PC-3 (cell line): ENCODE measurements around the gene FAH. TPM values are rescaled to one million over a fixed set of nuclear protein-coding genes. Genes with fewer than 3 reads are reported as not detected.

Source experiments
- ATAC-seq: fragments of 200-7000 bp; cut with Tn5 transposase; 2 replicates; pipeline ENCODE4 v1.9.1; 2020; ENCODE audit warnings: mild to moderate bottlenecking, moderate library complexity
- BruUV-seq: library from RNA; stranded (reverse); fragments of 400-500 nt; replicated peaks from 2 replicates; lab custom pipeline; 2021; lab: Mats Ljungman, UMichigan
- CTCF ChIA-PET: fragments of 300-600 bp; sonication (Branson Sonifier 250); formaldehyde crosslinking; loops from one replicate; lab custom pipeline; 2022; ENCODE audit warnings: antibody characterized with exemption; lab: Charles Lee
- POLR2A ChIA-PET: fragments of 300-600 bp; sonication (Branson Sonifier 250); formaldehyde crosslinking; loops from one replicate; lab custom pipeline; 2022; ENCODE audit warnings: antibody characterized with exemption; ENCODE audit not compliant: unreplicated experiment; lab: Charles Lee
- DNase-seq: peaks from one replicate; pipeline ENCODE4 v3.0.0-alpha.2; 2015
- H2AFZ ChIP-seq: fragments of 300-600 bp; sonication (generic); 2 replicates; pipeline ENCODE4 v1.6.0; 2016; ENCODE audit warnings: antibody characterized with exemption, low read length
- H3F3A ChIP-seq: fragments of 300-600 bp; sonication (generic); one replicate; pipeline ENCODE4 v1.6.0; 2017; ENCODE audit warnings: antibody characterized with exemption, low read length, control low read depth, mild to moderate bottlenecking; ENCODE audit not compliant: unreplicated experiment
- H3K27ac ChIP-seq: fragments of 300-600 bp; sonication (generic); 2 replicates; pipeline ENCODE4 v1.5.1; 2016; ENCODE audit warnings: mild to moderate bottlenecking, low read length
- H3K27me3 ChIP-seq: fragments of 300-600 bp; sonication (generic); 2 replicates; pipeline ENCODE4 v1.6.1; 2016; ENCODE audit warnings: low read length, mixed read lengths
- H3K36me3 ChIP-seq: fragments of 300-600 bp; sonication (generic); 2 replicates; pipeline ENCODE4 v1.6.1; 2016; ENCODE audit warnings: low read depth, mixed run types, low read length, mixed read lengths
- H3K4me1 ChIP-seq: fragments of 300-600 bp; sonication (generic); 2 replicates; pipeline ENCODE4 v1.5.1; 2016; ENCODE audit warnings: low read length; ENCODE audit not compliant: insufficient read depth
- H3K4me2 ChIP-seq: fragments of 300-600 bp; sonication (generic); 2 replicates; pipeline ENCODE4 v1.6.0; 2016; ENCODE audit warnings: low read length
- H3K4me3 ChIP-seq: fragments of 300-600 bp; sonication (generic); 2 replicates; pipeline ENCODE4 v1.5.1; 2016; ENCODE audit warnings: mild to moderate bottlenecking, low read length, mixed read lengths
- H3K79me2 ChIP-seq: fragments of 300-600 bp; sonication (generic); 2 replicates; pipeline ENCODE4 v1.6.1; 2017; ENCODE audit warnings: low read length, mixed read lengths
- H3K9ac ChIP-seq: fragments of 300-600 bp; sonication (generic); 2 replicates; pipeline ENCODE4 v1.6.0; 2016; ENCODE audit warnings: mild to moderate bottlenecking, low read length
- H3K9me2 ChIP-seq: fragments of 300-600 bp; sonication (generic); replicated peaks from 2 replicates; pipeline ENCODE4 v1.6.1; 2016; ENCODE audit warnings: mixed run types, low read length, mixed read lengths
- H3K9me3 ChIP-seq: fragments of 300-600 bp; sonication (generic); 2 replicates; pipeline ENCODE4 v1.6.1; 2016; ENCODE audit warnings: low read length, mixed read lengths
- H4K20me1 ChIP-seq: fragments of 300-600 bp; sonication (generic); 2 replicates; pipeline ENCODE4 v1.6.1; 2016; ENCODE audit warnings: low read length, mixed read lengths
- EZH2 ChIP-seq: fragments of 300-600 bp; sonication (generic); IDR thresholded peaks from one replicate; pipeline ENCODE4 v1.6.1; 2017; ENCODE audit warnings: antibody characterized with exemption, mild to moderate bottlenecking, low read length; ENCODE audit not compliant: unreplicated experiment
- EZH2phosphoT487 ChIP-seq: fragments of 300-600 bp; sonication (generic); IDR thresholded peaks from 2 replicates; pipeline ENCODE4 v1.6.1; 2018; ENCODE audit warnings: mild to moderate bottlenecking, antibody characterized with exemption, low read length, borderline replicate concordance
- intact Hi-C: fragments of 100-400 bp; cut with micrococcal nuclease; formaldehyde crosslinking; loops from 2 replicates; pipeline ENCODE4 v1.9.0; 2023
- total RNA-seq: library from RNA; depleted of rRNA; stranded (reverse); fragments of >200 nt; gene quantifications from 2 replicates; pipeline ENCODE4 v1.2.3, GENCODE V29; 2014
- TF ChIP-seq, protein P1 (sequence below): fragments of 300-600 bp; sonication (generic); conservative IDR thresholded peaks from 2 replicates; pipeline ENCODE4 v1.5.1; 2017; ENCODE audit warnings: antibody characterized with exemption, low read depth, mild to moderate bottlenecking, low read length

FAH gene
- total RNA-seq, 1 experiment from 2014 or later: 55.4 TPM

DNA sequence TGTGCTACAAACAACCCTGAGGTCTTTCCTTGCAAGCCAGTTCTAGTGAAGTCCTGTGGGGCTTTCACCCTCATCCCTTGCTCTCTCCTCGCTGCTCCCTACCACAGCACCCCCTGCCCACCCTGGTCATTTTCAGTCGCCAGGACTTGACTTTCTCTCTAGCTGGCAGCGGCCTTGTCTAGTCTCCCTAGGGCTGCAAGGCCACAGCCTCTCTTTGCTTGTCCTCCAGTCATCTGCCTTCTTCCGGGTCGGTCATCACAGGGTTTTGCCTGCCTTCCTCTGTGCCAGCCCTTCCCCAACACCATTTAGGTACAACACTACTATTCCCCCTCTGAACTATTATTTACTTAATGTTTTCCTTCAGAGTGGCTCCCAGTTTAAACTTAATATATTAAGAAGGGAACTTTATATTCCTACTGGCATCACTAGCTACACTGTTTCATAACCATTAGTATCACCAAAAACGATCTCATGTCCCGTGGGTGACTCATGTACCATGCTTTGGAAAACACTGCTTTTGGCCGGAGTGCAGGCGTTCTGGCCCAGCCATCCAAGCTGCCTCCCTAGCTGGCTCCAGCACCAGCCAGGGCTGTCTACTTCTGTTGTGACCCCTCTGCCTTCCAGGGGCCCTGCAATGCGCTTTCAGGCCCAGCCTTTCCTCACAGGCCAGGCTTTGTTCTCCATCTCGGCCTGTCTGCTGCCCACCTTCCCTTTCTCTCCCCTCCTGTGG is 21.4 kb downstream of the FAH start:
- intact Hi-C loops: loop anchor here (5.0 to 10.0 kb wide), 4 partner anchors 67 to 279 kb away; partner anchors contain the start of gene MTHFS
- POLR2A ChIA-PET: no interaction called here
- ATAC-seq (peak; percentile 53), DNase-seq (peak; percentile 77)
- BruUV-seq: no TSS peak
- Histone ChIP-seq H3K9ac (no peak overlapping the region), H3K9me3 (no peaks in the 10 kb centered on the region), H3K4me3 (no peak overlapping the region), H3K36me3 (peaks cover 19% of the 10 kb centered on the region), H3F3A (peaks cover 4% of the 10 kb centered on the region), H3K9me2 (no peaks in the 10 kb centered on the region), H3K79me2 (no peaks in the 10 kb centered on the region), H3K4me1 (peaks cover 25% of the 10 kb centered on the region), H3K27me3 (no peaks in the 10 kb centered on the region), H3K27ac (peak overlapping the region; percentile 49), H3K4me2 (no peak overlapping the region), H2AFZ (no peak overlapping the region), H4K20me1 (no peaks in the 10 kb centered on the region)
- CTCF ChIA-PET: interaction anchor here (1.1 kb wide), 1 partner anchor 21 kb away, joined by 4 read pairs; no protein-coding TSS in a partner anchor
- no peak for TF ChIP-seq EZH2
- TF ChIP-seq, protein P1, sequence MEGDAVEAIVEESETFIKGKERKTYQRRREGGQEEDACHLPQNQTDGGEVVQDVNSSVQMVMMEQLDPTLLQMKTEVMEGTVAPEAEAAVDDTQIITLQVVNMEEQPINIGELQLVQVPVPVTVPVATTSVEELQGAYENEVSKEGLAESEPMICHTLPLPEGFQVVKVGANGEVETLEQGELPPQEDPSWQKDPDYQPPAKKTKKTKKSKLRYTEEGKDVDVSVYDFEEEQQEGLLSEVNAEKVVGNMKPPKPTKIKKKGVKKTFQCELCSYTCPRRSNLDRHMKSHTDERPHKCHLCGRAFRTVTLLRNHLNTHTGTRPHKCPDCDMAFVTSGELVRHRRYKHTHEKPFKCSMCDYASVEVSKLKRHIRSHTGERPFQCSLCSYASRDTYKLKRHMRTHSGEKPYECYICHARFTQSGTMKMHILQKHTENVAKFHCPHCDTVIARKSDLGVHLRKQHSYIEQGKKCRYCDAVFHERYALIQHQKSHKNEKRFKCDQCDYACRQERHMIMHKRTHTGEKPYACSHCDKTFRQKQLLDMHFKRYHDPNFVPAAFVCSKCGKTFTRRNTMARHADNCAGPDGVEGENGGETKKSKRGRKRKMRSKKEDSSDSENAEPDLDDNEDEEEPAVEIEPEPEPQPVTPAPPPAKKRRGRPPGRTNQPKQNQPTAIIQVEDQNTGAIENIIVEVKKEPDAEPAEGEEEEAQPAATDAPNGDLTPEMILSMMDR: no peak
- TF ChIP-seq EZH2phosphoT487: no peak

DNA sequence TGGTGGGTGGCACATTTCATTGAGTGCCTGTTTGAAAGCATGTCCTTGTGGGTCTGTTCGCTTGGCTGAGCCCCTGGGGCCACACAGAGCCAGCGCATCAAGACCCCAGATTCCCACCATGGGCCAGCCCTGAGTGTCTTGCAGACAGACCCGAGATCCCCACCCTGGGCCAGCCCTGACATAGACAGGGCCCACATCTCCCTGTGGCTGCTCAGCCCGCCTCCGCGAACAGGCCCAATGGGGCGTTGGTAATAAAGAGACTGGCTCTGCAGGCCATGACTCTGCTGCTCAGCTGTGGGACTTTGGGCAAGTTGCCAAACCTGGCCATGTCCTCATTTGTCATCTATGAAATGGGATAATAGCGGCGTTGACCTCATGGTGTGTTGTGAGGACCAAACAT is 22.6 kb downstream of the FAH start:
- ChIA-PET POLR2A (no interaction called here), CTCF (interaction anchor here (0.5 kb wide), 1 partner anchor 23 kb away, joined by 4 read pairs; no protein-coding TSS in a partner anchor)
- Histone ChIP-seq H3K9ac (no peak overlapping the region), H3K36me3 (peaks cover 19% of the 10 kb centered on the region), H3K9me3 (no peaks in the 10 kb centered on the region), H4K20me1 (no peaks in the 10 kb centered on the region), H3F3A (peaks cover 4% of the 10 kb centered on the region), H3K4me3 (no peak overlapping the region), H3K27me3 (no peaks in the 10 kb centered on the region), H3K9me2 (no peaks in the 10 kb centered on the region), H3K27ac (no peak overlapping the region), H3K79me2 (no peaks in the 10 kb centered on the region), H3K4me2 (no peak overlapping the region), H3K4me1 (peaks cover 31% of the 10 kb centered on the region), H2AFZ (no peak overlapping the region)
- BruUV-seq: no TSS peak
- DNase-seq: no peak
- ATAC-seq: no peak
- intact Hi-C loops: loop anchor here (10.0 kb wide), 1 partner anchor 281 kb away; the partner anchor contains the start of gene MTHFS
- TF ChIP-seq EZH2: no peak
- no peak for TF ChIP-seq EZH2phosphoT487
- TF ChIP-seq, protein P1: no peak

DNA sequence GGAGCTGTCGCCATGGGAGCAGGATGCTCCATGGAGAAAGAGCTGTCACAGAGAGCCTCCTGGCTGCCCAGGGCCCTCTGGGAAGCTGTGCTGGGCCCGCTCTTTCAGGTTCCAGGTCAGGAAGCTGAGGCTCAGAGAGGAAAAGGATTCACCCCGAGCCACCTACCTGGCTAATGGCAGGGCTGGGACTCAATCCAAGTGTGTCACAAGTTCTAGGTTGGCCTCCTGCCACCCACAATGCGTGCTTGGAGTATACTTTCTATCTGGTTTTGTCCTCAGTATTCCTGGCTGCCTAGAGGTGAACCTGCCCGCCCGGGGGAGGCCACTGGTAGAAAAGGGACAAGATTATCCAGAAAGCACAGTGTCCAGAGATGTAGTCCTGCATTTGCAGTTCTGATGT is 23.6 kb downstream of the FAH start:
- intact Hi-C loops: loop anchor here (10.0 kb wide), 1 partner anchor 282 kb away; the partner anchor contains the start of gene MTHFS
- ChIA-PET CTCF (no interaction called here), POLR2A (no interaction called here)

More for the DNA sequence above, 23.6 kb downstream of the FAH start:
- no peaks in the 10 kb centered on the region for H3K79me2 ChIP-seq
- no peak overlapping the region for H3K9ac ChIP-seq
- TF ChIP-seq EZH2phosphoT487 (no peak), EZH2 (no peak)
- TF ChIP-seq, protein P1: no peak
- no peaks in the 10 kb centered on the region for H3K27me3 ChIP-seq
- no peaks in the 10 kb centered on the region for H3K9me3 ChIP-seq
- peaks cover 27% of the 10 kb centered on the region for H3K4me1 ChIP-seq
- H3K27ac ChIP-seq: no peak overlapping the region
- H3K4me2 ChIP-seq: no peak overlapping the region
- ATAC-seq (no peak), DNase-seq (peak; percentile 61)
- peaks cover 4% of the 10 kb centered on the region for H3F3A ChIP-seq
- no peak overlapping the region for H2AFZ ChIP-seq
- H3K36me3 ChIP-seq: peaks cover 27% of the 10 kb centered on the region
- no peaks in the 10 kb centered on the region for H4K20me1 ChIP-seq
- no peak overlapping the region for H3K4me3 ChIP-seq
- no peaks in the 10 kb centered on the region for H3K9me2 ChIP-seq
- no TSS peak for BruUV-seq
